ENCODE data around the gene SLC7A11. TPM values are rescaled to one million over a fixed set of nuclear protein-coding genes. Genes with fewer than 3 reads are reported as not detected.
"Not testable (repeated sequence)": the region's sequence is repeated elsewhere in the genome, so short reads cannot be mapped to it uniquely, and the experiment has no call there.

The SLC7A11 gene
- total RNA-seq, 4 donors from 2014 or later, result under 0.01 to 2.5 (median 0.82) TPM; not detected in 1

- TF ChIP-seq EP300 (IDR thresholded peaks at IDR 0.05; ENCODE audit: low read depth) (no peak), POLR2A (IDR thresholded peaks at IDR 0.05) (no peak), POLR2AphosphoS5 (IDR thresholded peaks at IDR 0.05) (no peak)
- TF ChIP-seq, protein P1, sequence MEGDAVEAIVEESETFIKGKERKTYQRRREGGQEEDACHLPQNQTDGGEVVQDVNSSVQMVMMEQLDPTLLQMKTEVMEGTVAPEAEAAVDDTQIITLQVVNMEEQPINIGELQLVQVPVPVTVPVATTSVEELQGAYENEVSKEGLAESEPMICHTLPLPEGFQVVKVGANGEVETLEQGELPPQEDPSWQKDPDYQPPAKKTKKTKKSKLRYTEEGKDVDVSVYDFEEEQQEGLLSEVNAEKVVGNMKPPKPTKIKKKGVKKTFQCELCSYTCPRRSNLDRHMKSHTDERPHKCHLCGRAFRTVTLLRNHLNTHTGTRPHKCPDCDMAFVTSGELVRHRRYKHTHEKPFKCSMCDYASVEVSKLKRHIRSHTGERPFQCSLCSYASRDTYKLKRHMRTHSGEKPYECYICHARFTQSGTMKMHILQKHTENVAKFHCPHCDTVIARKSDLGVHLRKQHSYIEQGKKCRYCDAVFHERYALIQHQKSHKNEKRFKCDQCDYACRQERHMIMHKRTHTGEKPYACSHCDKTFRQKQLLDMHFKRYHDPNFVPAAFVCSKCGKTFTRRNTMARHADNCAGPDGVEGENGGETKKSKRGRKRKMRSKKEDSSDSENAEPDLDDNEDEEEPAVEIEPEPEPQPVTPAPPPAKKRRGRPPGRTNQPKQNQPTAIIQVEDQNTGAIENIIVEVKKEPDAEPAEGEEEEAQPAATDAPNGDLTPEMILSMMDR (IDR thresholded peaks at IDR 0.05), result no peak
- peak overlapping the region; percentile 59 to 79 (median 77) for H3K27ac ChIP-seq
- no peaks in the 10 kb centered on the region for H3K9me3 ChIP-seq
- peak overlapping the region in 3 of 4 donors; percentile 13 to 42 (median 20) for H3K4me3 ChIP-seq
- H3K36me3 ChIP-seq, result no peaks in the 10 kb centered on the region
- intact Hi-C loops (cut with DNase I; ENCODE audit: low total_unique reads), result no loop called here
- in situ Hi-C loops (cut with MboI; ENCODE audit: low pct_ligation_motif_present in 1 of 4, low pct_unique_long_range_greater_than_20kb in 1 of 4, low sequenced_read_pairs in 3 of 4), result no loop called here
- H3K27me3 ChIP-seq, result no peaks in the 10 kb centered on the region
- no peak for DNase-seq
- WGBS, 2 donors (ENCODE audit: low coverage in 1 of 2), result 40 to 49% methylated on average over 9 to 13 of the region's 13 CpGs
- peaks cover 0 to 19% (median 4%) of the 10 kb centered on the region in 4 donors for H3K4me1 ChIP-seq
Observed at GRCh38 chr4:138241281-138242075, 671 bp downstream of the SLC7A11 start.

GRCh38 chr4:138239491-138239890 is 2.7 kb downstream of the SLC7A11 start:
- WGBS, 2 donors (ENCODE audit: low coverage in 1 of 2), result 0% methylated on average over 1 of the region's 1 CpG
- in situ Hi-C loops (cut with MboI; ENCODE audit: low pct_ligation_motif_present in 1 of 4, low pct_unique_long_range_greater_than_20kb in 1 of 4, low sequenced_read_pairs in 3 of 4), result no loop called here
- Histone ChIP-seq H3K27ac (no peak overlapping the region), H3K36me3 (no peaks in the 10 kb centered on the region), H3K9me3 (no peaks in the 10 kb centered on the region), H3K27me3 (no peaks in the 10 kb centered on the region), H3K4me3 (no peak overlapping the region), H3K4me1 (peaks cover 0 to 19% (median 7%) of the 10 kb centered on the region in 4 donors)
- TF ChIP-seq POLR2A (IDR thresholded peaks at IDR 0.05) (no peak), POLR2AphosphoS5 (IDR thresholded peaks at IDR 0.05) (no peak), EP300 (IDR thresholded peaks at IDR 0.05; ENCODE audit: low read depth) (no peak)
- TF ChIP-seq, protein P1 (IDR thresholded peaks at IDR 0.05), result no peak
- intact Hi-C loops (cut with DNase I; ENCODE audit: low total_unique reads), result no loop called here
- no peak for DNase-seq

- Histone ChIP-seq H3K27ac (no peak overlapping the region), H3K9me3 (no peaks in the 10 kb centered on the region), H3K27me3 (no peaks in the 10 kb centered on the region), H3K4me3 (no peak overlapping the region), H3K4me1 (peaks cover 0 to 19% (median 7%) of the 10 kb centered on the region in 4 donors), H3K36me3 (no peaks in the 10 kb centered on the region)
- WGBS, 2 donors (ENCODE audit: low coverage in 1 of 2), result 93 to 95% methylated on average over 3 to 4 of the region's 4 CpGs
- in situ Hi-C loops (cut with MboI; ENCODE audit: low pct_ligation_motif_present in 1 of 4, low pct_unique_long_range_greater_than_20kb in 1 of 4, low sequenced_read_pairs in 3 of 4) (no loop called here), intact Hi-C loops (cut with DNase I; ENCODE audit: low total_unique reads) (no loop called here)
- DNase-seq, result no peak
- TF ChIP-seq POLR2A (IDR thresholded peaks at IDR 0.05), result no peak
- TF ChIP-seq, protein P1 (IDR thresholded peaks at IDR 0.05), result no peak
- TF ChIP-seq POLR2AphosphoS5 (IDR thresholded peaks at IDR 0.05), result no peak
- TF ChIP-seq EP300 (IDR thresholded peaks at IDR 0.05; ENCODE audit: low read depth), result no peak
Observed at GRCh38 chr4:138238521-138239292, 3.4 kb downstream of the SLC7A11 start.

- H3K9me3 ChIP-seq; in situ Hi-C loops (cut with MboI; ENCODE audit: low pct_ligation_motif_present in 1 of 4, low pct_unique_long_range_greater_than_20kb in 1 of 4, low sequenced_read_pairs in 3 of 4): not testable (repeated sequence)
Observed at GRCh38 chr4:138237132-138237531, 5.0 kb downstream of the SLC7A11 start.

More at GRCh38 chr4:138237132-138237531, 5.0 kb downstream of the SLC7A11 start:
- H3K4me1 ChIP-seq, result peaks cover 0 to 15% (median 7%) of the 10 kb centered on the region in 4 donors
- DNase-seq; intact Hi-C loops (cut with DNase I; ENCODE audit: low total_unique reads); H3K36me3 ChIP-seq; H3K4me3 ChIP-seq; H3K27ac ChIP-seq; H3K27me3 ChIP-seq: not testable (repeated sequence)
- 80 to 95% methylated on average over 2 to 7 of the region's 7 CpGs for WGBS, 2 donors (ENCODE audit: low coverage in 1 of 2)
